SIG-M5 treated with dmso at 0.1 percent for 504 hours (cell line): ENCODE measurements around the gene PAPSS2.
A peak's percentile ranks its signal among the peaks of the same experiment; 100 is the strongest.
"Not testable (repeated sequence)": the region's sequence is repeated elsewhere in the genome, so short reads cannot be mapped to it uniquely, and the experiment has no call there.

Experiments
- DNase-seq: peaks from one replicate; lab custom pipeline; 2025; ENCODE audit not compliant: unreplicated experiment; lab: John Stamatoyannopoulos, UW

PAPSS2 gene

DNA sequence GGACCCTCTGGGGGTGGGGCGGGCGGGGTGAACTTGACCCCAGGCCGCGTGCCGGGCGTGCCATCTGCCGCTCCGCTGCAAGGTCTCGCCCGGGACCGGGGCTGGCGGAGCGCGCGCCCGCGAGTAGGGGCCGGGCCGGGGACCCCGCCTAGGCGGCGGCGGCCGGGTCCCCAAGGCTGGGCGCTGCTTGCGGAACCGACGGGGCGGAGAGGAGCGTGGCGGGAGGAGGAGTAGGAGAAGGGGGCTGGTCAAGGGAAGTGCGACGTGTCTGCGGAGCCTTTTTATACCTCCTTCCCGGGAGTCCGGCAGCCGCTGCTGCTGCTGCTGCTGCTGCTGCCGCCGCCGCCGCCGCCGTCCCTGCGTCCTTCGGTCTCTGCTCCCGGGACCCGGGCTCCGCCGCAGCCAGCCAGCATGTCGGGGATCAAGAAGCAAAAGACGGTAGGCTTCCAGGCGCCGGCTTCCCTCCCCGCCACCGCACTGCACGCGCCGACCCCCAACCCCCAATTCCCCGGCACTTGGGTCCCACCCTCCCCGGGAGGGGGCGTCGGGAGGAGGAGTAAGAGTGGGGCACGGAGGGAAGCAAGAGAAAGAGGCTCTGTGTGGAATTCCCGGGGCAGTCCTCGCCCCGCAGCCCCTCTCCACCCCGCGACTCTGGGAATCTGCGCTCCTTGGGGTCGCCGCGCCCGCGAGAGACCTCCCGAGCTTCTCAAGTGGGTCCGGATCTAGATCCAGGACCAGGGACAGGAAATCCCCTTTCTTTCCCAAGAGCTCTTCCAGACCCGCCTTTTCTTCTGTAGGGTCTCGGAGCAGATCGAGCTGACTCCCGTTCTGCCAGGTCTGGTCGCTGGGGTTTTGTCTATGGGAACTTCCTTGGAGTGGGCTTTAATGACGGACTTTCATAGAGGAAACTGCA lies at the start of gene PAPSS2:
TSS of gene PAPSS2 (plus strand) at position 308 of the 913 bp plus-strand sequence. CDS start at position 412, 104 bp downstream.
- no peak for DNase-seq

DNA sequence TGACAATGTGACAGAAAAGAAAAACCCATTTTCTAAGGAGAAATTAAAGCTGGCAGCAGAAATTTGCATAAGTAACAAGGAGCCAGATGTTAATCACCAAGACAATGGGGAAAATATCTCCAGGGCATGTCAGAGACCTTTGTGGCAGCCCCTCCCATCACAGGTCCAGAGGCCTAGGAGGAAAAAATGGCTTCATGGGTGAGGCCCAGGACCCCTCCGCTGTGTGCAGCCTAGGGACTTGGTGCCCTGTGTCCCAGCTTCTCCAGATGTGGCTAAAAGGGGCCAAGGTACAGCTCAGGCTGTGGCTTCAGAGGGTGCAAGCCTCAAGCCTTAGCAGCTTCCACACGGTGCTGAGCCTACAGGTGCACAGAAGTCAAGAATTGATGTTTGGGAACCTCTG lies 48.3 kb upstream of the PAPSS2 start:
- not testable (repeated sequence) for DNase-seq

DNA sequence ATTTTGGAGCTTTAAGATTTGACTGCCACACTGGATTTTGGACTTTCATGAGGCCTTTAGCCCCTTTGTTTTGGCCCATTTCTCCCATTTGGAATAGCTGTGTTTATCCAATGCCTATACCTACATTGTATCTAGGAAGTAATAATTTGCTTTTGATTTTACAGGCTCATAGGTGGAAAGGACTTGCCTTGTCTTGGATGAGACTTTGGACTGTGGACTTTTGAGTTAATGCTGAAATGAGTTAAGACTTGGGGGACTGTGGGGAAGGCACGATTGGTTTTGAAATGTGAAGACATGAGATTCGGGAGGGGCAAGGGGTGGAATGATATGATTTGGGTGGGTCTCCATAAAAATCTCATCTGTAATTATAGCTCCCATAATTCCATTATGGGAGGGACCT lies 47.6 kb upstream of the PAPSS2 start:
- DNase-seq: no peak

DNA sequence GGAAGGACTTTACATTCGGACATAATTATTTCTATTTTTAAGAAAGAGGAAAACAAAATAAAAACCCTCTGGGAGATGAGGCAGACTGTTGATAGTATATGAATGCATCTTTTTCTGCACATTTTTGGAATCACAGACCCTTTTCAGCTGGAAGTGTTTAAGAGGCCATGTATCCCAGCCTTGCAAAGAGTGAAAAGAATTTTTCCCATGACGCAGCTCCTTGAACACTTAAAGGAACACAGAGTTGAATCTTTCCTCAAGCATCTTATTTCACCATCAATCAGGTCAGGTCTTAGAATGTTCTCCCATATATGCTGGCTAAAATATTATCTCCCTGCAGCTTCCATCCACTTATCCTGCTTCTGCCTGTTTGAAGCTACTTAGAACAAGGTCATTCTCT lies 45.9 kb upstream of the PAPSS2 start:
- no peak for DNase-seq

DNA sequence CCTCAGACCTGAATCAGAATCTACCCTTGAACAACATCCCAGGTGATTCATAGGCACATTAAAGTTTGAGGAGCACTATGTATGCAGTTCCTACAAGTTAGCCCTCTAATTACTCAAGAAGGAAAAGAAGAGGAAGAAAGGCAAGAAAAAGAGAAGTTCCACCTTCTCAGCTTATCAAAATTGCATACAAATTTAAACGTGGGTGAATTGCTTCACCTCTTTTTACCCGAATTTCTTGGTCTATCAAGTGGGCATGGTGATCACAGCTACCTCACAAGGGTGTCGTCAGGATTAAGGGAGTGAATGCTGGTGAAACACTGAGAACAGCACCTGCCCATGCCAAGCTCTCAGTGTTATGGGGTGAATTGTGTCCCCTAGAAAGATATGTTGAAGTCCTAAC lies 43.8 kb upstream of the PAPSS2 start:
- DNase-seq: peak; percentile 40

DNA sequence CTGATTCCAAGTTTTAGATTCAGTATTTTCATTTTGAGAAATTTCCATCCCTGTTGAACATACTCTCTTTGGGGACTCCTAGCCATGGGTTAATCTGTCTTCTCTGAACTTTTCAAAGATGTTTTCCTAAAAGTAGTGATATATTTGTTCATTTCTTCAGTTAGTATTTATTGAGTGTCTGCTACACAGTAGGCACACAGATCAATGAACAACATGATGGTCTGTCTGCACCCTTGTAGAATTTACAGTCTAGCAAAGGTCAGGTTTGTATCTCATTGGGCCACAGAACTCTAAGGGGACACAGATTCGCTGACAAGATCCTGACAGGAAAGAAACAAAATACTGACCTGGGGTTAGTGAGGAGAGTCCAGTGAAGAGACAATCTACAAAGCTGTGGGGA lies 42.2 kb upstream of the PAPSS2 start:
- no peak for DNase-seq

DNA sequence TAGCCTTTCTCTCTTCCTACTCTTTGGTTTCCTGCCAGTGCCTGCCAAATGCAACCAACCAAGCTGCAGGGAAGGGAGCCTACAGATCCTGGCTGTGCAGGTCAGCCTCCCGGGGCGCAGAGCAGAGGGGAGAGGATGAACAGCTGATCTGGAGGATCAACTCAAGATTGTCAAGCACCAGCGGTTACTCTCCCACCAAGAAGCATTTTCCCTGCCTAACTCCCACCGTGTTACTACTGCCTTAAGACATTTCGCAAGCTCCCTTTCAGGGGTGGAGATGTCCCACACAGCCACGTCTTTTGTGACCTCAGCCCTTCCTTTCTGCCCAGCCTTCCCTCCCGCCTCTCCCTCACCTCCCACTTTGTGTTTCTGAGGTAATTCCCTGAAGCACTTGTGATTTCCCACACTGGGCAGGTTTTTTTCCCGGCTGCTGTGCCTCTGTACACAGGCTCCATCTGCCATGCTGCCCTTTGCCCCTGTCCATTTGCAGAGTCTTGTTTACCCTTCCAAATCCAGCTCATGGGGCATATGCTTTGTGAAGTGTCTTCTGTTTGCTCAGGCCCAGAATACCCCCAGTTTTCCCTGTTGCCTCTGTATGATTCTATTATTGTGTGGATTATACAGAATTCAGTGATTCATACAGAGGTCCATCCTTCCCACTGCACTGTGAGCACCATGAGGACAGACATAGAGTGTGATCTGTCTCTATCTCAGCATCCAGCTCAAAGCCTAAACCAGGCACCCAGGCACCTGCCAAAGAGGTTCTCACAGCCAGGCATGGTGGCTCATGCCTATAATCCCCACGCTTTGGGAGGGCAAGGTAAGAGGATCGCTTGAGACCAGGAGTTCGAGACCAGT lies 40.9 kb upstream of the PAPSS2 start:
- no peak for DNase-seq

DNA sequence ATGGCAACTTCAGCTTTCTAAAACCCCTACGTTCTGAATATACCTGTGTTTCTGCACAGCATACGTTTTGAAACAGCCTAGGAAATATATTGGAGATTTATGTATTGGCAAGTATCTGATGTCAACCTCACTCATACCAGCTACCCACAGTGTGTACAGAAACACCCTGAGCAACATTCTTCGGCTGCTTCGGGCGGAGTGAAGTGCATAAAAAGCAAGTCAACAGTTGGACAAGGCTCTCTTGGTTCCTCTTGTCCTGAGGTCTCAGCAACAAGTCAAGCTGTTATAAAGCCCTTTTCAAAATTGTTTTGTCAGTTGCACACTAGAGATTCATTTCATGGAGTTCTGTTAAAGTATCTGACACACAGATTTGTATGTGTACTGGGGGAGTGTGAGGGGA lies 40.0 kb upstream of the PAPSS2 start:
- no peak for DNase-seq

DNA sequence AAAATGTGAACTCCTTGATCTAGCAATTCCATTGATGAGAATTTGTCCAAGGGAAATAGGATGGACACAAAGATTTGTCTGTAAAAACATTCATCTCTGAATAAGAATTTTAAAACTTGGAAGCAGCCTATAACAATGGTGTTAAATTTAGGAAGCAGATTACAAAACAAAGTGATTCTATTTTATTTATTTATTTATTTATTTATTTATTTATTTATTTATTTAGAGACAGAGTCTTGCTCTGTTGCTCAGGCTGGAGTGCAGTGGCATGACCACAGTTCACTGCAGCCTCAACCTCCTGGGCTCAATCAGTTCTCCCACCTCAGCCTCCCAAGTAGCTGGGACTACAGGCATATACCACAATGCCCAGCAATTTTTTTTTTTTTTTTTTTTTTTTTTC lies 38.2 kb upstream of the PAPSS2 start:
- not testable (repeated sequence) for DNase-seq

DNA sequence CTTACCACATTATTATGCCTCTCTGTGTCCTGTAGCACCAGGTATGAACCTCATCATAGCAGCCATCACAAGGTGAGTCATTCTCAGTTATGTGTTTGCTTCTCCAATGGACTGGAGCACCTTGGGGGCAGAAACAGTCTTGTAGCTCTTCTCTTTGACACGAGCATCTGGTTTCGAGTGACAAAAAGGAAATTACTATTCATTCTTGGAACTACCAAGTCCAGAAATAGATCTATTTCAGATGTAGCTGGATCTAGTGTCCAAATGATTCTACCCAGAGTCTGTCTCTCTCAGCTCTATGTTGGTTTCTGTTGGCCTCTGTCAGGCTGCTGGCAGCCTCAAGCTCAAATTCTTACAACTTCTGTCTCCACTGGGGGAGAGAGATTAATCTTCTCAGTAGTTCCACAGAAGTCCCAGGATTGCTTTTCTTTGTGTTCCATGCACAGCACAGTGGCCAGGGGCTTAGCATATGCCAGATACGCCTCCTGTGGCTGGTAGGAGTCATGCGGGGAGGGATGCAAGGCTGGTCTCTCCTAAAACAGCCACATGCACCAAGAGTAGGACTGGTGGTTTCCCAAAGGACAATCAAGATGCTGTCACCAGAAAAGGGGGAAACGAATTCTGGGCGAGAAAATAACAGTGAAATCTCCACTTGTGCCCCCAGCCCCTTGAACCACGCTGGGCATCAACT lies 37.2 kb upstream of the PAPSS2 start:
- DNase-seq: no peak

DNA sequence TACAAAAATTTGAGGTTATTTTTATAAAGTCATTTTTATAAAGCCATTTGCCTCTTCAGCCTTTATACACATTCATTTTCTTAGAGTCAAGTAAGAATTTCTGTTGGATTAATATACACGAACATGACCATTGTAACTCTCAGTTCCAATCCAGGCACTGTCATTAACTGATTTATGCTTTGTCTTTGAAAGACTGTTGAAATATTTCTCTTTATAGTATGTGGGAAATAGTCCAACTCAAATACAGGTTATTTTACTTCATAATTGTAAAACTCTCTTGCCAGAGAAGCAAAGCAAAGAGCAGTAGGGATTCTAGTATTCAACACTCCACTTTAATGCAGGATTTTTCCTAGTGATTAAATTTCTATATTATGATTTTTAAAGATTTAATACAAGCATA lies 36.5 kb upstream of the PAPSS2 start:
- no peak for DNase-seq

DNA sequence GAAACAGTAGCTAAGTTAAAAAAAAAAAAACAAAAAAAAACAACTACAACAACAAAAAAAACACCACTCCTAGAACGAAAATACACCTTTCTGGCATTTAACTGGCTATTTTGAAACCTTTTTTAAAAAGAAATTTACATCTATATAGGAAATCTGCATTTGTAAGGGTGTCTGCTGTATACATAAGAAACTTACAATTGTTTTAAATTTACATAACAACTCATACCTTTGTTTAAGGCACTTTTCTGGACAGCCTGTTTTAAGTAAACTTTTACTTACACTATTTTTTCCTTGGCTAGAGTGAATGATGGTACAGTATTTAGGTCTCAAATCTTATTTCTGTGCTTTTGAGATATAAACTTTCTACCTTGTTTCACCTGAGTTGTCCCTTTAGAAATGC lies 34.0 kb upstream of the PAPSS2 start:
- no peak for DNase-seq

DNA sequence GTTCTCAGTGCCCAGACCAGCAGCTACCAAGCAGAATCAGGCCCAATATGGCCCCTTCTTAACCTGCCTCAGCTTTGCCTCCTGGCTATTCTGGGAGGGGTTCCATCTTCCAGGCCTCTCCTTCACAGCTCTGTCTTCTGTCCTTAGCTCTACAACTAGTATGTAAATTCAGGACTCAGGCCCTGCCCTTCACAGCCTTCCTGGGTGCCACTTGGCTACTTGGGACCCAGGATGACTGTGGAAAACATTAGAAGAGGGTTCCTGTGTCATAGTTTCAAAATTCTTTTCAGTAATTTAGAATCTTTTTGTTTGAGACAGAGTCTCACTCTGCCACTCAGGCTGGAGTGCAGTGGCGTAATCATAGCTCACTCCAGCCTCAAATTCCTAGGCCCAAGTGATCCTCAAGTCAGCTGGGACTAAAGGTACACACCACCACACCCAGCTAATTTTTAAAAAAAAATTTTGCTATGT lies 33.2 kb upstream of the PAPSS2 start:
- DNase-seq: no peak

DNA sequence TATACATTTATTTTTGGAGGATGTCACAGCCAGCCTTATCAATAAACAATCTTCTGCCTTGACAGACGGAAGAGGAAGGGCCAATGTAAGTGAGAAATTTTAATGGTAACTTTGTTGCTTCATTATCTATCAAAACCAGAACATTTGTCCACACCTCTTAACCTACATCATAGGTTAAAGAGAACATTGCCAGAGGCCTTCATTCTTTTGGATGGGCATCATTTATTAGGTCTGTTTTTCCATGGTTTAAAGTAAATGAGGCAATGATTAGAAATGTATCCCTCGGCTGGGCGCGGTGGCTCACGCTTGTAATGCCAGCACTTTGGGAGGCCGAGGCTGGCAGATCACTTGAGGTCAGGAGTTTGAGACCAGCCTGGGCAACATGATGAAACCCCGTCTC lies 29.5 kb upstream of the PAPSS2 start:
- no peak for DNase-seq

DNA sequence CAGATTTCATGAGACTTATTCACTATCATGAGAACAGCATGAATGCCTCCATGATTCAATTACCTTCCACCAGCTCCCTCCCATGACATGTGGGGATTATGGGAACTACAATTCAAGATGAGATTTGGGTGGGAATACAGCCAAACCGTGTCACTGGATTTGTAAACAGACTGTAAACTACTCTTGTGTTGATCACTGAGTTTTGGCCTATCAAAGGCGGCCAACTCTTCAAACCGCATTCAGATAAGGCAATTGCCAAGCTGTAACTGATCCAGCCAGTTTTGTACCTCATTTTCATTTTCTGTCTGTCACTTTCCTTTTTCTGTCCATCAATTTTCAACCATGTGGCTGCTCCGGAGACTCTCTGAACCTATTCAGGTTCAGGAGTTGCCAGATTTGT lies 27.2 kb upstream of the PAPSS2 start:
- DNase-seq: no peak

DNA sequence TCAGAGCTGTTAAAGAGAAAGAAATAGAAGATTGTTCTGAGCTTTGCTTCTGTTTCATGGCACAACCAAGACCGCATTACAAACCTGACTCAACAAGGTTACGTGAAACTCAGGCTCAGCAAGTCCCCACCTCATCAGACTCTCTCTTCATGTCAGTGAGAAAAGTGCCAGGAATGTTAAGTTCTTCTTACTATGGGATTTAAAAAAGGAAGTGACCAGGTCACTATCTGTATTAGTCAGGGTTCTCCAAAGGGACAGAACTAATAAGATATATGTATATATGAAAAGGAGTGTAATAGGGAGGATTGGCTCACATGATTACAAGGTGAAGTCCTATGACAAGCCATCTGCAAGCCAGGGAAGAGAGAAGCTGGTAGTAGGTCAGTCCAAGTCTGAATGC lies 25.4 kb upstream of the PAPSS2 start:
- no peak for DNase-seq

DNA sequence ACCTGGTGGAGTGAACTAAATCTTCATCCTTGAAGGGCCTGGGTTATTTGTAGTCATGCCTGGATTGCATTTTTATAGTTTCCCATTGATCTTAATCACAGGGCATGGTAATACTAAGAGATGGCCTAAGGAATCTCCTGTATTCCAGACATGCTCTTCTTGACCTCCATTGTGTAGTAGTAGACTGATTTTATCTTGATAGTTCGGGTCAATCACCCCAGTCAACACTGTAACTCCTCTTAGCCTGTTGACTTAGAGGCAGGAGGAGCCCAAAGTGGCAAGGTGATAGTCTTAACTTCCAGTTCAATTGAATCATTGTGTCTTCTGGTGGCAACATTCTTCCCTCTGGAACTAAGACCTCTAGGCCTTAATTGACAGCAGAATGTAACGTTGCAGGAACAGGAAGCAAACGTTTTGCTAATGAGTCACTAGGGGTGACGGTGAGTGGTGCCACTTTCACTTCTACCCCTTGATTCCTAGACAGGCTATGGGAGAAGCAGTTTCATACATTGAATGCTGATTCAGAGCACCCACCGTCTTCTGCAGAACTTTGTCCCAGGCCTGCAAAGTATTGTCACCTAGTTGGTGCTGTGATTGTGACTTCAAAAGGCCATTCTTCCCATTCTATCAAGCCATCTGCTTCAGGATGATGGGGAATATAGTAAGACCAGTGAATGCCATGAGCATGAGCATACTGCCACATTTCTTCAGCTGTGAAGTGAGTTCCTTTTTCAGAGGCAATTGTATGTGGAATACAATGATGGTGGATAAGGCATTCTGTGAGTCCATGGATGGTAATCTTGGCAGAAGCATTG lies 24.0 kb upstream of the PAPSS2 start:
- peak; percentile 77 for DNase-seq

DNA sequence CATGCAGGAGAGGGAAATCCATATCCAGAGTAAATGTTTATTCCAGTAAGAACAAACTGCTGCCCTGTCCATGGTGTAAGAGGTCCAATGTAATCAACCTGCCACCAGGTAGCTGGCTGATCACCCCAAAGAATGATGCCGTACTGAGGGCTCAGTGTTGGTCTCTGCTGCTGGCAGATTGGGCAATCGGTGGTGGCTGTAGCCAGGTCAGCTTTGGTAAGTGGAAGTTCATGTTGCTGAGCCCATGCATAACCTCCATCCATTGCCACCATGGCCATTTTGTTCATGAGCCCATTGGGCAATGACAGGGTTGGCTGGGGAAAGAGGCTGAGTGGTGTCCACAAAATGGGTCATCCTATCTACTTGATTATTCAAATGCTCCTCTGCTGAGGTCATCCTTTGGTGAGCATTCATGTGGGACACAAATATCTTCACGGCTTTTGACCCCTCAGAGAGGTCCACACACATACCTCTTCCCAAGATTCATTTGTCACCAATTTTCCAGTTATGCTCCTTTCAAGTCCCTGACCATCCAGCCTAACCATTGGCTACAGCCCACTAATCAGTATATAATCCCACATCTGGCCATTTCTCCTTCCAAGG lies 23.3 kb upstream of the PAPSS2 start:
- DNase-seq: no peak

DNA sequence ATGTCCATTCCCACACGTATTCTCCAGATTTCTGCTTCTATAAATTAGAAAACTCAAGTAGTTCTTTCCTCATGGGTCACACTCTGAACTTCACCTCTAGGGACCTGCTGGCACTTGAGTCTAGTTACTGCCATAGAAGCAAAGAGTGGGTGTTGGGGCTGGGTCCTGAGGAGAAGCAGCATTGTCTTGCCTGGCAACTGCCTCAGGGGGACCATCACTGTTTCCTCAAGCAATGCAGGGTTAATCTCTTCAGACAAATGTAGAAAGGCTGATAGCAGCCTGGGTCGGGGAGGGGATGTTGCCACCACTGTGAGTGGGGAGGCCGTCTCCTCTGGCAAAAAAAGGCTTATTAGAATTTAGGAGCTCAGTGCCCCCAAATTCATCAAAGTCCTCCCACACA lies 20.2 kb upstream of the PAPSS2 start:
- DNase-seq: no peak

DNA sequence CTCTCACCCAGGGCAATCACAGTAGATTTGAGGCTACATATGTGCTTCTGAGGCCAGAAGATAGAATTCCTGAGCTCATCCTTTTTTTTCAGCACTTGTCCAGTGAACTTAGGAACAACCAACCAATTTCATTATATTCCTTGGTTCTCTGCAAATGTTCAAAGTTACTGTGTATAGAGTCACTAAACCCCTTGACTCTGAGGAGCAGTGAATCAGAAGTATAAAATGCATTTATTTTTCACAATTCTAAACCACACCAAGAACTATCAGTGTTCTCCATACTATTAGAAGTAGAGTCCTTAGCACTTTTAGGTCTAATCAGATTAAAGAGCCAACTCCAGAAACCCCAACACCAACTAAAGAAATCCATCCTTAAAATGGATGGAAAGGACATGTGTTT lies 19.6 kb upstream of the PAPSS2 start:
- no peak for DNase-seq
